GM12878 (cell line): Measurements from ENCODE around the gene ANKRD6. TPM values are rescaled to one million over a fixed set of nuclear protein-coding genes. Genes with fewer than 3 reads are reported as not detected.

Source experiments
- ATAC-seq: fragments of 200-7000 bp; cut with Tn5 transposase; 3 replicates; pipeline ENCODE4 v1.9.1; 2020; ENCODE audit warnings: mild to moderate bottlenecking, moderate library complexity
- BruUV-seq: library from RNA; stranded (reverse); fragments of 400-500 nt; replicated peaks from 2 replicates; lab custom pipeline; 2021; lab: Mats Ljungman, UMichigan
- CTCF ChIA-PET: fragments of 300-600 bp; sonication (Branson Sonifier 250); formaldehyde crosslinking; extraction: SDS; loops from one replicate; lab custom pipeline; 2021; ENCODE audit warnings: inconsistent platforms; lab: Yijun Ruan, JAX
- POLR2A ChIA-PET: fragments of 350-600 bp; formaldehyde crosslinking; extraction: SDS; loops from one replicate; lab custom pipeline; 2021; ENCODE audit warnings: inconsistent platforms; lab: Charles Lee
- RAD21 ChIA-PET: fragments of 300-600 bp; sonication (Branson Sonifier 250); formaldehyde crosslinking; loops from one replicate; lab custom pipeline; 2023; ENCODE audit warnings: antibody characterized with exemption; ENCODE audit not compliant: unreplicated experiment; lab: Charles Lee
- SMC1A ChIA-PET: fragments of 300-600 bp; sonication (Branson Sonifier 250); formaldehyde crosslinking; loops from one replicate; lab custom pipeline; 2023; ENCODE audit not compliant: unreplicated experiment, uncharacterized antibody; lab: Charles Lee
- DNase-seq: peaks from one replicate; pipeline ENCODE4 v3.0.0-alpha.2; 2011; ENCODE audit warnings: low read depth, low spot score
- FAIRE-seq: peaks from 3 replicates; lab custom pipeline; 2011; peaks lifted over from hg19 to GRCh38; lab: Jason Lieb, UNC
- H2AFZ ChIP-seq: 2 replicates; pipeline ENCODE4 v1.6.0; 2011; ENCODE audit warnings: low read depth, low read length, control low read depth; ENCODE audit not compliant: control insufficient read depth
- H3K27ac ChIP-seq: 2 replicates; pipeline ENCODE4 v1.5.1; 2011; ENCODE audit warnings: control low read depth; ENCODE audit not compliant: control insufficient read depth, insufficient read depth
- H3K27me3 ChIP-seq, 2 experiments: replicated peaks in 1 of 2; 2 replicates each; pipeline versions ENCODE4 v1.6.0 to v1.6.1; 2011; ENCODE audit warnings: low read length in 1 of 2; ENCODE audit not compliant: control insufficient read depth in 2 of 2, insufficient read depth in 2 of 2
- H3K36me3 ChIP-seq, 2 experiments: 2 replicates each; pipeline ENCODE4 v1.5.1; 2011; ENCODE audit warnings: low read length in 1 of 2; ENCODE audit not compliant: control insufficient read depth in 2 of 2, insufficient read depth in 2 of 2
- H3K4me1 ChIP-seq: 2 replicates; pipeline ENCODE4 v1.6.1; 2011; ENCODE audit warnings: mild to moderate bottlenecking, low read length, moderate library complexity, mixed read lengths; ENCODE audit not compliant: control insufficient read depth, insufficient read depth
- H3K4me2 ChIP-seq: 2 replicates; pipeline ENCODE4 v1.6.0; 2011; ENCODE audit warnings: control low read depth; ENCODE audit not compliant: control insufficient read depth, insufficient read depth
- H3K4me3 ChIP-seq: fragments of 200-600 bp; sonication (generic); 2 replicates; pipeline ENCODE4 v1.5.1; 2016
- H3K79me2 ChIP-seq: 2 replicates; pipeline ENCODE4 v1.6.0; 2011; ENCODE audit warnings: low read length; ENCODE audit not compliant: control insufficient read depth, insufficient read depth
- H3K9ac ChIP-seq: 2 replicates; pipeline ENCODE4 v1.8.0; 2011; ENCODE audit warnings: low read length, control low read depth, mixed read lengths; ENCODE audit not compliant: control insufficient read depth, insufficient read depth
- H3K9me3 ChIP-seq: replicated peaks from 3 replicates; pipeline ENCODE4 v1.5.1; 2011; ENCODE audit warnings: mild to moderate bottlenecking, low read length; ENCODE audit not compliant: control insufficient read depth, insufficient read depth
- H4K20me1 ChIP-seq: 2 replicates; pipeline ENCODE4 v1.6.0; 2011; ENCODE audit not compliant: control insufficient read depth, insufficient read depth
- BACH1 ChIP-seq: fragments of 450-650 bp; IDR thresholded peaks from 2 replicates; pipeline ENCODE4 v1.6.1; 2017; ENCODE audit warnings: mild to moderate bottlenecking, borderline replicate concordance
- MYB ChIP-seq: fragments of 150-350 bp; IDR thresholded peaks from 2 replicates; pipeline ENCODE4 v1.6.1; 2014; ENCODE audit warnings: mild to moderate bottlenecking, low read depth, low read length, borderline replicate concordance
- NFXL1 ChIP-seq: fragments of 450-650 bp; IDR thresholded peaks from 2 replicates; pipeline ENCODE4 v1.6.1; 2017; ENCODE audit warnings: antibody characterized with exemption, mild to moderate bottlenecking, borderline replicate concordance
- POLR2A ChIP-seq: IDR thresholded peaks from 2 replicates; pipeline ENCODE4 v1.6.1; 2011; ENCODE audit warnings: low read depth, mild to moderate bottlenecking, low read length
- SIX5 ChIP-seq: IDR thresholded peaks from 2 replicates; pipeline ENCODE4 v1.6.1; 2011; ENCODE audit warnings: mild to moderate bottlenecking, low read depth, low read length, moderate library complexity; ENCODE audit not compliant: severe bottlenecking
- SPI1 ChIP-seq: IDR thresholded peaks from 2 replicates; pipeline ENCODE4 v1.6.1; 2011; ENCODE audit warnings: low read depth, mild to moderate bottlenecking, low read length, moderate library complexity, borderline replicate concordance; ENCODE audit not compliant: insufficient read depth
- WRNIP1 ChIP-seq: IDR thresholded peaks from 2 replicates; pipeline ENCODE4 v1.6.1; 2011; ENCODE audit warnings: low read depth, low read length, improper control_type of control experiment, borderline replicate concordance
- YY1 ChIP-seq: IDR thresholded peaks from 2 replicates; pipeline ENCODE4 v1.6.1; 2011; ENCODE audit warnings: low read depth, mild to moderate bottlenecking, low read length
- ZNF384 ChIP-seq: IDR thresholded peaks from 2 replicates; pipeline ENCODE4 v1.6.1; 2012; ENCODE audit warnings: low read depth, mild to moderate bottlenecking, low read length, improper control_type of control experiment, borderline replicate concordance
- WGBS: methylation state at CpG from one replicate; pipeline ENCODE4 v1.1.6; 2016; ENCODE audit warnings: low lambda C conversion rate; ENCODE audit not compliant: insufficient replicate concordance, insufficient coverage; ENCODE audit errors: missing lambda C conversion rate; 5-methylcytosine and 5-hydroxymethylcytosine counted together
- in situ Hi-C: fragments of 300-500 bp; cut with MboI; formaldehyde crosslinking; loops from 9 replicates; pipeline ENCODE4 v1.14.3; 2018; ENCODE audit warnings: mixed read lengths
- intact Hi-C: fragments of 100-400 bp; cut with micrococcal nuclease; formaldehyde crosslinking; loops from one replicate; pipeline ENCODE4 v1.14.2; 2022; ENCODE audit not compliant: unreplicated experiment
- polyA plus RNA-seq, 11 experiments: library from polyadenylated mRNA; depleted of rRNA in 4 of 11; unstranded in 6 of 11; stranded (reverse) in 5 of 11; fragments of >200 nt; fragmentation: Nextera tagmentation in 4 of 11; fragmentation: Illumina TruSeq in 1 of 11; extraction: Ambion mirVana in 4 of 11; extraction: Trizol in 1 of 11; gene quantifications; 1 replicate in 1 of 11; 2 replicates in 10 of 11; pipeline versions ENCODE4 v1.2.1 to v1.2.3, GENCODE V29; 2011 to 2016; ENCODE audit warnings: inconsistent platforms in 2 of 11, missing spikeins in 2 of 11, low read depth in 1 of 11
- total RNA-seq, 4 experiments: library from RNA; depleted of rRNA in 3 of 4; stranded (reverse); fragments of >200 nt in 3 of 4; fragmentation: Illumina TruSeq in 1 of 4; extraction: Trizol in 1 of 4; gene quantifications; 2 replicates each; pipeline versions ENCODE4 v1.2.1 to v1.2.3, GENCODE V29; 2013 to 2021
- TF ChIP-seq, protein P1 (sequence below): fragments of 450-650 bp; IDR thresholded peaks from 2 replicates; pipeline ENCODE4 v1.6.1; 2017; ENCODE audit warnings: mild to moderate bottlenecking, low read depth, inconsistent platforms; ENCODE audit not compliant: poor library complexity, severe bottlenecking

Gene ANKRD6
- total and polyA plus RNA-seq, 10 of the 15 experiments (the other 5 are each of a cell fraction or from before 2014, with no cell fraction given): 0.03 to 0.90 (median 0.38) TPM

DNA sequence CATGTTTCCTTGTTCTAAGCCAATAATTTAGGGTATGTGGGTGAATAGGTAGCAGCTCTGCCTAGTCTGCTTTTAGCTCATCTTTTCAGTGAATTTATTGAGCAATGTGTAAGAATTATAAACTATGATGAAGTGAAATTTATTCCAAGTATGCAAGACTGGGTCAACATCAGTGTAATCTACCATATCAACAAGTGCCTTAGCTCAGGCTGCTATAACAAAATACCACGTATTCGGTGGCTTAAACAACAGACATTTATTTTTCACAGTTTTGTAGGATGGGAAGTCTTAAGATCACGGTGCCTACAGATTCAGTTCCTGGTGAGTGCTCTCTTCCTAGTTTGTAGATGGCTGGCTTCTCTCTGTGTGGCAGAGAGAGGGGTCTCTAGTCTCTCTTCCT lies 151.6 kb downstream of the ANKRD6 start:
- Histone ChIP-seq H4K20me1 (no peaks in the 10 kb centered on the region), H3K4me3 (no peak overlapping the region), H3K27ac (no peak overlapping the region), H3K9me3 (no peaks in the 10 kb centered on the region), H3K4me1 (no peaks in the 10 kb centered on the region), H3K27me3 (no peaks in the 10 kb centered on the region), H3K4me2 (no peak overlapping the region), H2AFZ (no peak overlapping the region), H3K9ac (no peak overlapping the region), H3K36me3 (no peaks in the 10 kb centered on the region), H3K79me2 (no peaks in the 10 kb centered on the region)
- RAD21 ChIA-PET: interaction anchor here (0.6 kb wide), 1 partner anchor 20 kb away, joined by 3 read pairs; no protein-coding TSS in a partner anchor
- in situ Hi-C loops (no loop called here), intact Hi-C loops (no loop called here)
- CTCF ChIA-PET: interaction anchor here (0.6 to 1.3 kb wide), 2 partner anchors 122 to 212 kb away, joined by 3 to 4 read pairs; no protein-coding TSS in a partner anchor
- BruUV-seq: no TSS peak
- DNase-seq: no peak
- TF ChIP-seq, protein P1, sequence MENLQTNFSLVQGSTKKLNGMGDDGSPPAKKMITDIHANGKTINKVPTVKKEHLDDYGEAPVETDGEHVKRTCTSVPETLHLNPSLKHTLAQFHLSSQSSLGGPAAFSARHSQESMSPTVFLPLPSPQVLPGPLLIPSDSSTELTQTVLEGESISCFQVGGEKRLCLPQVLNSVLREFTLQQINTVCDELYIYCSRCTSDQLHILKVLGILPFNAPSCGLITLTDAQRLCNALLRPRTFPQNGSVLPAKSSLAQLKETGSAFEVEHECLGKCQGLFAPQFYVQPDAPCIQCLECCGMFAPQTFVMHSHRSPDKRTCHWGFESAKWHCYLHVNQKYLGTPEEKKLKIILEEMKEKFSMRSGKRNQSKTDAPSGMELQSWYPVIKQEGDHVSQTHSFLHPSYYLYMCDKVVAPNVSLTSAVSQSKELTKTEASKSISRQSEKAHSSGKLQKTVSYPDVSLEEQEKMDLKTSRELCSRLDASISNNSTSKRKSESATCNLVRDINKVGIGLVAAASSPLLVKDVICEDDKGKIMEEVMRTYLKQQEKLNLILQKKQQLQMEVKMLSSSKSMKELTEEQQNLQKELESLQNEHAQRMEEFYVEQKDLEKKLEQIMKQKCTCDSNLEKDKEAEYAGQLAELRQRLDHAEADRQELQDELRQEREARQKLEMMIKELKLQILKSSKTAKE: no peak
- TF ChIP-seq ZNF384 (no peak), WRNIP1 (no peak), NFXL1 (no peak), MYB (no peak), POLR2A (no peak), YY1 (no peak), SPI1 (no peak), SIX5 (no peak), BACH1 (no peak)
- POLR2A ChIA-PET: interaction anchor here (0.6 kb wide), 1 partner anchor 219 kb away, joined by 10 read pairs; no protein-coding TSS in a partner anchor
- ATAC-seq: no peak
- WGBS: 95% methylated on average over 3 of the region's 3 CpGs
- SMC1A ChIA-PET: interaction anchor here (0.6 kb wide), 1 partner anchor 379 kb away, joined by 3 read pairs; no protein-coding TSS in a partner anchor
- no peak for FAIRE-seq
